Measurements from ENCODE around the gene FBLN5.
"Not testable (repeated sequence)": the region's sequence is repeated elsewhere in the genome, so short reads cannot be mapped to it uniquely, and the experiment has no call there.

Gene FBLN5

DNA sequence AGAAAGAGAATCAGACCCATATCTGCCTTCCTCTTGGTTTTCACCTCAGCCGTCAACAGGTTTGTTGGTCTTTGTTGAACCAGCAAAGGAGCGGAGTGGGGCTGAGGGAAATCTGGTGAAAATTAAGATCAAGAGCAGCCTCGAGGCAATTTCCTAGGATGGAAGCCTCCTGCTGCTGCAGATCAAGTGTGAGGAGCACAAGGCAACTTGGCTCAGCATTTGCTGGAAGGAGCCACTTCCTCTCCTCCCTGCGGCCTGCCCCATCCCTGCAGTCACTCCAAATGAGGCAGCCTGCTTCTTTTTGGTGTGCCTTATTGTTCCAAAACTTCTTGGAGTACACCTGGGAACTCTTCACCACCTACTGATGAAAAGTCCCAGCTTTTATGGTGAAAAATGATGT lies 85.1 kb downstream of the FBLN5 start:
- peaks cover 20% of the 10 kb centered on the region for H3K4me1 Mint-ChIP-seq (ENCODE audit: low read depth)
- H3K9me3 Mint-ChIP-seq, result no peaks in the 10 kb centered on the region
- no peak overlapping the region for H3K4me3 Mint-ChIP-seq
- no peaks in the 10 kb centered on the region for H3K36me3 Mint-ChIP-seq (ENCODE audit: low read depth)
- H3K27ac Mint-ChIP-seq, result no peak overlapping the region
- H3K27me3 Mint-ChIP-seq, result peaks cover 4% of the 10 kb centered on the region
- intact Hi-C loops (cut with micrococcal nuclease), result no loop called here

DNA sequence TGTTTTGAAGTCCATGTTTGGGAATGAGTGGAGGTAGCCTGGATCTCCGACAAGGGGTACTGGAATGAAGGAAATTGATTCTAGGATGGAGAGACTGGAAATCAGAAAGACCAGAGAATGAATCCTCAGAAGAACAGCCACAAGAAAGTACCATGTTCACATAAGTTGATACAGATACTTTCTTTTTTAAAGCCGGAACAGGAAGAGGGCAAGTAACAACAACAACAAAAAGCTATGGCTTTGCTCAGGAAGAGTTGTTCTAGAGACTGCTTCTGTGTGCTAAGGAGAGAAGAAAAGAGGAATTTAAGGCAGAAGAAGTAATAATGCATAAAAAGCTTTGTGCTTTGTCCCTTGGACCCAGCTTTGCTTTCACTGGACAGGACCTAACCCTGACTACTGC lies 86.4 kb downstream of the FBLN5 start:
- Mint-ChIP-seq H3K9me3 (no peaks in the 10 kb centered on the region), H3K4me3 (no peak overlapping the region), H3K27ac (no peak overlapping the region), H3K27me3 (peaks cover 4% of the 10 kb centered on the region), H3K4me1 (ENCODE audit: low read depth) (peaks cover 20% of the 10 kb centered on the region), H3K36me3 (ENCODE audit: low read depth) (no peaks in the 10 kb centered on the region)
- intact Hi-C loops (cut with micrococcal nuclease), result no loop called here

DNA sequence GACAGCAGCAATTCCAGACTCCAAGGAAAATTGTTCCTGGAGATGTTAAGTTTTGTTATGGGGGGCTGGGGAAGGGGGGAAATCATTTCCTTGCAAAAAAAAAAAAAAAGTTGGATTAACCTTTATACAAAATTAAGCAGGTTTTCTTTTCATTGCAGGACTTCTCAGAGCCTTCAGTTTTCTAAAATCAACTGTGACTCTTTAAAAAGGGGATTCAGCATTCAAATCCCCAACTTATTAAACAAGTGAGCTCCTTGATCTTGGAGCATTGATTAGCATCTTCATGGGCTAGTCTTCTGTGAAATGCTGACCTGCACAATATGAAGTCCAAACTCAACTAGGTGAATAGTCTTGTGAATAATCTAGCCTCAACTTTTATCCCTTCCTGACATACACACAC lies 87.3 kb downstream of the FBLN5 start:
- no peaks in the 10 kb centered on the region for H3K9me3 Mint-ChIP-seq
- no peak overlapping the region for H3K27ac Mint-ChIP-seq
- no peaks in the 10 kb centered on the region for H3K36me3 Mint-ChIP-seq (ENCODE audit: low read depth)
- no peak overlapping the region for H3K4me3 Mint-ChIP-seq
- intact Hi-C loops (cut with micrococcal nuclease), result no loop called here
- H3K4me1 Mint-ChIP-seq (ENCODE audit: low read depth), result peaks cover 20% of the 10 kb centered on the region
- H3K27me3 Mint-ChIP-seq, result peaks cover 4% of the 10 kb centered on the region

DNA sequence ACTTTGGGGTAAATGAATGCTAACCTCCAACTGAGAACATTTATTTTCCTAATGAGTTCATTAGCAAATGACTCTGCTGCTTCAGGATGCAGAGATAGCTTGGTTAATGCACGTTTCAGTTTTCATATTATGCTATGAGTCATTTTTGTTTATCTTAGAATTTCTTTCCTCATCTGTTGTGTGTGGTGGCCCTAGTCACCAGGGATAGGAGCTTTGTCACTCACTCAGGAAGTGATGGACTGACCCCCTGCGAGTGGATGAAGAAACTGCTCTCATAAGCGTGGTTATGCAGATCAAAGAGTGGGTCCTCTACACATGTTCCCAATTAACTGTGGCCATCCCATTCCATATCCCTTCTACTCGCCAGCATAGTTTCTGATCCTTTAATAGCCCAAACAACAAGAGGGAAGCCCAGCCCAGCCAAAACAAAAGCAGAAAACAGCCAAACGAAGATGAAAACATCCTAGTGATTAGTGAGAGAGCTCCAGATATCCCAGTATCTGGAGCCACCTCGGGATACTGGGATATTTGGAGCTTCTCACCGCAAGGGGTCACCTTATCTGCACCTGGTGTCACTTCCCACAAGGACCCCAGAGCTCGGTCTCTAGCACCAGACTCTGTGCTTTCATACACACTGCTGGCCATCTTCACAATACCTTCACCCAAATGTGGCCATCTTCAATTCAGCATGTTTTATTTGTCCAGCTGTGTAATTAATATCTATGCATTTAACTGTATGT lies 88.8 kb downstream of the FBLN5 start:
- H3K4me1 Mint-ChIP-seq (ENCODE audit: low read depth), result peaks cover 20% of the 10 kb centered on the region
- H3K27ac Mint-ChIP-seq, result no peak overlapping the region
- intact Hi-C loops (cut with micrococcal nuclease), result no loop called here
- H3K27me3 Mint-ChIP-seq, result peaks cover 8% of the 10 kb centered on the region
- H3K4me3 Mint-ChIP-seq, result no peak overlapping the region
- H3K9me3 Mint-ChIP-seq, result no peaks in the 10 kb centered on the region
- H3K36me3 Mint-ChIP-seq (ENCODE audit: low read depth), result no peaks in the 10 kb centered on the region

DNA sequence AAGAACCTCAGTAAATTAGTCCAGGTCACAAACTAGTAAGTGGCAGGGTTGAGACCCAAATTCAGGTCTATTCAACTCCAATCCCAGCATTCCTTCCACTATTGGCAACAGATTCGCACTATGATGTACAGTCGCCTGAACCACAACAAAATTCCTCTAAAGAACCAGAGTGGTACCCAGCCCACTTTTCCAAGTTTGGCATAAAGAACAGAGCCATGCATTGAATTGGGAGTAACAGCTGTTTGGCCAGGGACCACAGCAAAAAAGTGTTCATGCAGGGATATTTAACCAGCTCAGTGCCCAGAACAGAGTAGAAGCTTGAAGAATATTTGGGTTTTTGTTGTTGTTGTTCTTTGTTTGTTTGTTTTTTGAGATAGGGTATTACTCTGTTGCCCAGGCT lies 89.9 kb downstream of the FBLN5 start:
- Mint-ChIP-seq H3K27ac (no peak overlapping the region), H3K4me1 (ENCODE audit: low read depth) (peaks cover 20% of the 10 kb centered on the region), H3K4me3 (no peak overlapping the region), H3K36me3 (ENCODE audit: low read depth) (no peaks in the 10 kb centered on the region), H3K9me3 (no peaks in the 10 kb centered on the region), H3K27me3 (peaks cover 10% of the 10 kb centered on the region)
- intact Hi-C loops (cut with micrococcal nuclease), result no loop called here

DNA sequence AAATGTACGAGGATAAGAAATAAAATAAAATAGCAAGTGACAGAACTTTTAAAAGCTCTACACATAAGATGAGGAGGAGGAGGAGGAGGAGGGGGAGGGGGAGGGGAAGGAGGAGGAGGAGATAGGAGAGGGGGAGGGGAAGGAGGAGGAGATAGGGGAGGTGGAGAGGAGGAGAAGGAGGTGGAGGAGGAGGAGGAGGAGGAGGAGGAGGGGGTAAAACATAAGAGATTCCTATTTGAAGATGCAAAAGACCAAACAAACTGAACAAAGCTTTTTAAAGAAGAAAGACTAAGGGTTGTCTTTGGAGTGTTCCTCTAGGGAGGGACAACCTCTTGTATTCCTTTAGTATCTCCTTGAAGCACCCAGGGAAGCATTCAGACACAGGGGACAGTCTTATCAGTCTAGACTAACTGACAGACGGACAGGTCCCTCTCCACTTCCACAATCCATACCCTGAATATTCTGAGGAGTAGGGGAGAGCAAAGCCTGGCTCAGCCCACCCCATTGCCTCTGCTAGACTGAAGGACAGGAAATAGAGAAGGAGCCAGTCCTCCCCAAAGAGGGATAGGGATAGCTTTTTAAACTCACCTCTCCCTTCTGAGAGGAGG lies 93.1 kb downstream of the FBLN5 start:
- Mint-ChIP-seq H3K27ac (no peak overlapping the region), H3K4me3 (no peak overlapping the region), H3K36me3 (ENCODE audit: low read depth) (no peaks in the 10 kb centered on the region), H3K27me3 (peaks cover 10% of the 10 kb centered on the region), H3K4me1 (ENCODE audit: low read depth) (peaks cover 5% of the 10 kb centered on the region), H3K9me3 (no peaks in the 10 kb centered on the region)
- intact Hi-C loops (cut with micrococcal nuclease), result no loop called here

DNA sequence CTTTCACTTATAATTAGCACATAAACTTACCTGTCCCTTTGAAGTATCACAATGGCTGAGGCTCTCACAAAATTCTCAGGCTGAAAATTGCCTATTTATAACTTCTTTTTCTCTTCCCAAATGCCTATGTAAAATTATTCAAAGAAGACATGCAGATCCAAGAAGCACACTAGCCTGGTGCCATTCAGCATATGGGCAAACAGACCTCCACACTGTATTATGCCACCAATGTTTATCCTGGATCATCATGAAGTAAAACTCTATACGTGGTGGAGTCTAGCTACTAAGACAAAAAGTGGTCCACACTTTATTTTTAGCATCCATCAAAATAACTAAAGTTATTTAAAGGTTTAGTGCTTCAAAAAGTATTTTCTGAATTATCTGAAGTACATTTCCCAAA lies 95.9 kb downstream of the FBLN5 start:
- Mint-ChIP-seq H3K36me3 (ENCODE audit: low read depth) (no peaks in the 10 kb centered on the region), H3K4me3 (no peak overlapping the region), H3K9me3 (no peaks in the 10 kb centered on the region), H3K4me1 (ENCODE audit: low read depth) (peaks cover 5% of the 10 kb centered on the region), H3K27me3 (peaks cover 8% of the 10 kb centered on the region), H3K27ac (no peak overlapping the region)
- intact Hi-C loops (cut with micrococcal nuclease), result no loop called here

DNA sequence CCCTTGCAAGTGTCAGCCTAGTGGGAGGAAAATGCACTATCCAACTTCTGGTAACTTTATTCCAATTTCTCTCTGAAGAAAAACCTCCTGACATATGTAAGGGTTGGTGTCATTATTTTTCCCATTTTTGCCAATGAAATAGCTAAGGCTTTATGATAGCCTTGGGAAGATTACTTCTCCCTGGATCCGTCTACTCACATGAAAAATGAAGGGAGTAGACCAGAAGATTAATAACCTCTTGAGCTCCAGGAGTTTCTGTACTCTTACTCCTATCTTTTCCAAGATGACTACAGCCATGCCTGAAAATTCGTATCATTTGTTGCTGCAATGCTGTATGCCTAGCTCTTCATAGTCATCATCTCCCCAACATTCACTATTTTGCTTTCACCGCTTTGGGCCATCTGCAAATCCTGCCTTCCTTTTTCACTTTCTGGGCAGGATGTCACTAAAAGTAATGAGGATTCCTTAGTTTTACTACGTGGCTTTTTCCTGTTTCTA lies 98.9 kb downstream of the FBLN5 start:
- Mint-ChIP-seq H3K36me3 (ENCODE audit: low read depth) (no peaks in the 10 kb centered on the region), H3K4me3 (no peak overlapping the region), H3K9me3 (no peaks in the 10 kb centered on the region), H3K27me3 (peaks cover 4% of the 10 kb centered on the region), H3K4me1 (ENCODE audit: low read depth) (peaks cover 5% of the 10 kb centered on the region), H3K27ac (no peak overlapping the region)
- intact Hi-C loops (cut with micrococcal nuclease), result no loop called here

DNA sequence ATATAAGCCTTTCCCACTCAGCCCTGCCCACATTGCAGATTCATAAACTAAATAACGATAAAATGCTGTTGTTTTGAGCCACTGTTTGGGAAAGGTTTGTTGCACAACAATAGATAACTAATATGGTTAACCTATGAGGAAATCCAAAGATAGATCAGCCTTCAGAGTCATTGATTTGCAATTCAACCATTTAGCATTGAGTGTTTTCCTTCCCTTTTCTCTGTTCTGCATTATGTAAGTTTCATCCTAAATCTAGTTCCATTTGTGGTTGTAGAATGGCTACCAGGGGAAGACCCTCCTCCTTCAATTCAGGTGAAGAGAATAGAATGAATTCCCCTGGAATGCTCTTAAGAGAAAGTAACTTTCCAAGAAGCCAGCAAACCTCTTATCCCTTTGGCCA lies 99.8 kb downstream of the FBLN5 start:
- intact Hi-C loops (cut with micrococcal nuclease), result no loop called here
- peaks cover 2% of the 10 kb centered on the region for H3K27me3 Mint-ChIP-seq
- H3K4me3 Mint-ChIP-seq, result no peak overlapping the region
- H3K4me1 Mint-ChIP-seq (ENCODE audit: low read depth), result peaks cover 5% of the 10 kb centered on the region
- no peak overlapping the region for H3K27ac Mint-ChIP-seq
- H3K9me3 Mint-ChIP-seq, result no peaks in the 10 kb centered on the region
- no peaks in the 10 kb centered on the region for H3K36me3 Mint-ChIP-seq (ENCODE audit: low read depth)

DNA sequence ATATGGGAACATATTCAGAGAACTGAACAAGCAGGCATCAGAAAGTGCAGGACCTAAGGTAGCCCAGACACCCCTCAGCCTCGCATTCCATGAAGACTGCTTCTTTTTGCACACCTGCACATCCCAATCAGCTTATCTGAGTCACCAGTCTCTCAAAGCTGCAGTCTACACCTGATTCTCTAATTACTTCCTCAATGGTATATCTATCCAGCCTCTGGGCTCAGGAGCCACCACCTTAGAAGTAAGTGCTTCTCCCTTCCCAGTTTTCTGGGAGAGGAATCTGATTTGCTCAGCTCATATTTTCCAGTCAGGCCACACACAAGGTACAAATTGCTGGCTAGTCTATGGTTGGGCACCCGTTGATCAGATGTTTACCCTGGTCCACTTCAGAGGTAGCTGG lies 101.8 kb downstream of the FBLN5 start:
- H3K36me3 Mint-ChIP-seq (ENCODE audit: low read depth), result no peaks in the 10 kb centered on the region
- no peaks in the 10 kb centered on the region for H3K9me3 Mint-ChIP-seq
- H3K27me3 Mint-ChIP-seq, result peaks cover 1% of the 10 kb centered on the region
- intact Hi-C loops (cut with micrococcal nuclease), result no loop called here
- H3K27ac Mint-ChIP-seq, result no peak overlapping the region
- H3K4me1 Mint-ChIP-seq (ENCODE audit: low read depth), result peaks cover 5% of the 10 kb centered on the region
- no peak overlapping the region for H3K4me3 Mint-ChIP-seq

DNA sequence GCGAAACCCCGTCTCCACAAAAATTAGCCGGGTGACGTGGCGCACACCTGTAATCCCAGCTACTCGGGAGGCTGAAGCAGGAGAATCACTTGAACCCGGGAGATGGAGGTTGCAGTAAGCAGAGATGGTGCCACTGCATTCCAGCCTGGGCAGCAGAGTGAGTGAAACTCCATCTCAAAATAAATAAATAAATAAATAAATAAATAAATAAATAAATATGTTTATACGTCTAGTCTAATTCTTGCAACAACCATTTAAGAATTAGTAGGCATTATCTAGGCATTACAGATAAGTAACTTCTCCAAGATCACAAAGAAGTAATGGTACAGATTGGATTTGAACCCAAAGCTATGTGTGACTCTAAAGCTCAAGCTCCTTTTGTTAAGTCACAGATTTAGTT lies 102.4 kb downstream of the FBLN5 start:
- intact Hi-C loops (cut with micrococcal nuclease); H3K36me3 Mint-ChIP-seq (ENCODE audit: low read depth); H3K9me3 Mint-ChIP-seq; H3K4me1 Mint-ChIP-seq (ENCODE audit: low read depth); H3K4me3 Mint-ChIP-seq; H3K27me3 Mint-ChIP-seq; H3K27ac Mint-ChIP-seq: not testable (repeated sequence)

DNA sequence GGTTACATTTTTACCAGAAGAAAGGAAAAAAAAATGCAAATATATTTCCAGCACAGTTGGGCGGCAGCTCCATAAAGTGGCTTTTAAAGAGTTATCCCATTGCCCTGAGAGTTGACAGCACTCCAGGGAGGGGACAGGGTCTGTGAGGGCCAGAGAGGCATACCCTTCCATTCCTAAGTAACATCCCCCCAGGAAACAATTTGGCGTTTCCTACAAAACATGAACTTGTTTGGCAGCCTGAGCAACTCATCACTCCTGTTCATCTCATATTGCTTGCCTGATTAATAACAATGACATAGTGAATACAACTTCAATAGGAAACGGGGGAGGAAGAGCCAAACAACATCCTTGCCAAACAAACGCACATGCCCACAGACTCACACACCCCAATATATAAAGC lies 103.5 kb downstream of the FBLN5 start:
- intact Hi-C loops (cut with micrococcal nuclease), result no loop called here
- Mint-ChIP-seq H3K36me3 (ENCODE audit: low read depth) (no peaks in the 10 kb centered on the region), H3K9me3 (no peaks in the 10 kb centered on the region), H3K27me3 (peaks cover 4% of the 10 kb centered on the region), H3K4me1 (ENCODE audit: low read depth) (peaks cover 5% of the 10 kb centered on the region), H3K4me3 (no peak overlapping the region), H3K27ac (no peak overlapping the region)

DNA sequence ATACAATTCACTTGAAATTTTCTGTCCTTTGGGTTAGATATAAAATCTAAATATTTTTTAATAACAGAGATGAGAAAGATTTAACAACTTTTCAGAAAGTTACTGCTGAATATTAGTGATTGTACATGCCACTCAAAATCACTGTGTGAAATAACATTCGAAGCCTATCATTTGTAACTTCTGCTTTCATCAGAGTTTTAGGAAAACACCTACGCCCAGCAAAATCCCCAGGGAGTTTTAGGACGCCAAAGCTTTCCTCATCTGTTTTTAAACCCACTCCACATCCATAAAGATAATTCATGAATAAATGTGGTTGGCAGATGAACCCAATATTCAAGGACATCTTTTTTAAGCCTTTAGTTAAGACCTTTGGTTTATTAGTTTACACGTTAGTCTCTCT lies 104.1 kb downstream of the FBLN5 start:
- peaks cover 7% of the 10 kb centered on the region for H3K27me3 Mint-ChIP-seq
- intact Hi-C loops (cut with micrococcal nuclease), result no loop called here
- H3K9me3 Mint-ChIP-seq, result no peaks in the 10 kb centered on the region
- H3K4me1 Mint-ChIP-seq (ENCODE audit: low read depth), result peaks cover 5% of the 10 kb centered on the region
- H3K4me3 Mint-ChIP-seq, result no peak overlapping the region
- H3K27ac Mint-ChIP-seq, result no peak overlapping the region
- no peaks in the 10 kb centered on the region for H3K36me3 Mint-ChIP-seq (ENCODE audit: low read depth)

DNA sequence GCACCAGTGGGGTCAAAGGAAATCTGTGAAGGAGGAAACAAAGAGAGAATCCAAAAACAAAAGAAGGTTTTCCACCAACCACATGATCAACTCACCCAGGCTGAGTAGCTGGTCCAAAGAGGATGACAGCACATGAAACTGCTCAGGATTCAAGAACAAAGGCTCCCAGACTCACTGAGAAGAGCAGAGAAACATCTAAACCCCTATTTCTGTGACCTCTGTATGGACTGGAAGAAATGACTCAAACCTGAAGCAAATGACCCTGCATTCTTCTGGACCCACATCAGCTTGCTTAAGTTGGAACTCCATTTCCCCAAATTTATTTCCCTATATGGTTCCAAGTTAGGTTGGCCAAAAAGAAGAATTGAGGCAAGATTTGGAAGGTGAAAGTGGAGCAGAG lies 106.4 kb downstream of the FBLN5 start:
- Mint-ChIP-seq H3K4me1 (ENCODE audit: low read depth) (peaks cover 12% of the 10 kb centered on the region), H3K9me3 (no peaks in the 10 kb centered on the region), H3K27ac (no peak overlapping the region), H3K36me3 (ENCODE audit: low read depth) (no peaks in the 10 kb centered on the region), H3K4me3 (no peak overlapping the region), H3K27me3 (peaks cover 28% of the 10 kb centered on the region)
- intact Hi-C loops (cut with micrococcal nuclease), result no loop called here

DNA sequence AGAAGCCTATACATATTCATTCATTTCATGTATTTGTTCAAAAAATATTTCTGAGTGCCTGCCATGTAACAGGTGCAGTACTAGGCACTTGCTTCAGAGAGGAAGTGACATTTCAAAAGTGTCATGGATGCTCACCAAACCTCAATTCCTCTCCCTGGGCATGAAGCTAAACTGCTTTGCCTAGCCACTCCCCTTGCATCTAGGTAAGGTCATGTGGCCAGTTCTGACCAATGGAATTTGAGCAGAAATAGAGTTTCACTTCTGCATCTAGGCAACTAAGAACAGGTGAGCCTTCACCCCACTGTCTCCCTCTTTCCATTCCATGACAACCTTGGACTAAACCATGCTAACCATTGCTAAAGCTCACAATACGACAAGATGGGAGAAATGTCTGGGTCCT lies 107.7 kb downstream of the FBLN5 start:
- Mint-ChIP-seq H3K27ac (no peak overlapping the region), H3K4me1 (ENCODE audit: low read depth) (peaks cover 16% of the 10 kb centered on the region), H3K4me3 (no peak overlapping the region), H3K27me3 (peaks cover 40% of the 10 kb centered on the region), H3K9me3 (no peaks in the 10 kb centered on the region), H3K36me3 (ENCODE audit: low read depth) (no peaks in the 10 kb centered on the region)
- intact Hi-C loops (cut with micrococcal nuclease), result no loop called here
